HEK293 (cell line): ENCODE measurements around the gene DPEP1.
"Not testable (repeated sequence)": the region's sequence is repeated elsewhere in the genome, so short reads cannot be mapped to it uniquely, and the experiment has no call there.

ENCODE experiments used
- HOXA7 ChIP-seq: sonication (generic); formaldehyde crosslinking; IDR thresholded peaks from 2 replicates; pipeline ENCODE4 v1.8.1; 2022; ENCODE audit warnings: missing genetic modification reagents, borderline replicate concordance
- KLF10 ChIP-seq: fragments of 450-650 bp; IDR thresholded peaks from 2 replicates; pipeline ENCODE4 v1.5.1; 2018; ENCODE audit warnings: missing biosample characterization, mild to moderate bottlenecking, missing genetic modification characterization
- PRDM1 ChIP-seq: fragments of 450-650 bp; formaldehyde crosslinking; IDR thresholded peaks from 2 replicates; pipeline ENCODE4; 2016; ENCODE audit warnings: missing biosample characterization, missing genetic modification characterization
- SCRT1 ChIP-seq: fragments of 450-650 bp; formaldehyde crosslinking; IDR thresholded peaks from 2 replicates; pipeline ENCODE4 v1.5.1; 2016; ENCODE audit warnings: missing biosample characterization, missing genetic modification characterization, borderline replicate concordance
- ZNF114 ChIP-seq: fragments of 450-650 bp; formaldehyde crosslinking; IDR thresholded peaks from 2 replicates; pipeline ENCODE4 v1.5.0; 2017; ENCODE audit warnings: missing biosample characterization, missing genetic modification characterization
- ZNF169 ChIP-seq: fragments of 450-650 bp; formaldehyde crosslinking; IDR thresholded peaks from 2 replicates; pipeline ENCODE4 v1.5.1; 2016; ENCODE audit warnings: missing biosample characterization, missing genetic modification characterization
- ZNF404 ChIP-seq: fragments of 450-650 bp; formaldehyde crosslinking; IDR thresholded peaks from 2 replicates; pipeline ENCODE4 v1.5.1; 2017; ENCODE audit warnings: missing biosample characterization, missing genetic modification characterization
- ZNF544 ChIP-seq: fragments of 450-650 bp; formaldehyde crosslinking; IDR thresholded peaks from 2 replicates; pipeline ENCODE4 v1.5.0; 2017; ENCODE audit warnings: missing biosample characterization, missing genetic modification characterization
- ZNF560 ChIP-seq: fragments of 450-650 bp; formaldehyde crosslinking; IDR thresholded peaks from 2 replicates; pipeline ENCODE4 v1.5.1; 2017; ENCODE audit warnings: missing biosample characterization, missing genetic modification characterization, borderline replicate concordance
- TF ChIP-seq, protein P1 (sequence below): fragments of 450-650 bp; formaldehyde crosslinking; IDR thresholded peaks from 2 replicates; pipeline ENCODE4 v1.5.1; 2016; ENCODE audit warnings: missing biosample characterization, missing genetic modification characterization
- TF ChIP-seq, protein P2 (sequence below): sonication (generic); formaldehyde crosslinking; IDR thresholded peaks from 2 replicates; pipeline ENCODE4 v1.8.1; 2022; ENCODE audit warnings: mild to moderate bottlenecking, moderate library complexity, missing genetic modification reagents
- TF ChIP-seq, protein P3 (sequence below): fragments of 450-650 bp; formaldehyde crosslinking; IDR thresholded peaks from 2 replicates; pipeline ENCODE4 v1.5.1; 2016; ENCODE audit warnings: missing biosample characterization, missing genetic modification characterization
- TF ChIP-seq, protein P4 (sequence below): fragments of 450-650 bp; formaldehyde crosslinking; IDR thresholded peaks from 2 replicates; pipeline ENCODE4 v1.5.1; 2016; ENCODE audit warnings: missing biosample characterization, missing genetic modification characterization
- TF ChIP-seq, protein P5 (sequence below): fragments of 450-650 bp; formaldehyde crosslinking; IDR thresholded peaks from 2 replicates; pipeline ENCODE4 v1.5.1; 2016; ENCODE audit warnings: missing biosample characterization, missing genetic modification characterization

DNA sequence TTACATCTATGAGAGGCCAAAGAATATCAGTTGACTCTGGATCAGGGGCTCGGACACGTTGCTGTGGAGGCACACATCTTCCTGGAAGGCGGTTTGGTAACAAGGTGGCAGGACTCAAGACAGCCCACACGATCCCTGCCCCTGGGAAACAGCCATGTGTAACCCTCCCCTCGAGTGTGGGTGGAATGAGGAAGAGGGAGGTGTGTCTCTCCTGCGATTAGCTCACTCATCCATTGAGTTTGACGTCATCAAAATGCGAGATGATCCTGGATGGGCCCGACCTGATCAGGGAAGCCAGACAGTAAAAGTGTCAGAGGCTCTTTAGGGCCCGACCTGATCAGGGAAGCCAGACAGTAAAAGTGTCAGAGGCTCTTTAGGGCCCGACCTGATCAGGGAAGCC is 50.8 kb downstream of the DPEP1 start:
- TF ChIP-seq, protein P1, sequence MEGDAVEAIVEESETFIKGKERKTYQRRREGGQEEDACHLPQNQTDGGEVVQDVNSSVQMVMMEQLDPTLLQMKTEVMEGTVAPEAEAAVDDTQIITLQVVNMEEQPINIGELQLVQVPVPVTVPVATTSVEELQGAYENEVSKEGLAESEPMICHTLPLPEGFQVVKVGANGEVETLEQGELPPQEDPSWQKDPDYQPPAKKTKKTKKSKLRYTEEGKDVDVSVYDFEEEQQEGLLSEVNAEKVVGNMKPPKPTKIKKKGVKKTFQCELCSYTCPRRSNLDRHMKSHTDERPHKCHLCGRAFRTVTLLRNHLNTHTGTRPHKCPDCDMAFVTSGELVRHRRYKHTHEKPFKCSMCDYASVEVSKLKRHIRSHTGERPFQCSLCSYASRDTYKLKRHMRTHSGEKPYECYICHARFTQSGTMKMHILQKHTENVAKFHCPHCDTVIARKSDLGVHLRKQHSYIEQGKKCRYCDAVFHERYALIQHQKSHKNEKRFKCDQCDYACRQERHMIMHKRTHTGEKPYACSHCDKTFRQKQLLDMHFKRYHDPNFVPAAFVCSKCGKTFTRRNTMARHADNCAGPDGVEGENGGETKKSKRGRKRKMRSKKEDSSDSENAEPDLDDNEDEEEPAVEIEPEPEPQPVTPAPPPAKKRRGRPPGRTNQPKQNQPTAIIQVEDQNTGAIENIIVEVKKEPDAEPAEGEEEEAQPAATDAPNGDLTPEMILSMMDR (tag by site-specific recombination) = not testable (repeated sequence)
- TF ChIP-seq, protein P2, sequence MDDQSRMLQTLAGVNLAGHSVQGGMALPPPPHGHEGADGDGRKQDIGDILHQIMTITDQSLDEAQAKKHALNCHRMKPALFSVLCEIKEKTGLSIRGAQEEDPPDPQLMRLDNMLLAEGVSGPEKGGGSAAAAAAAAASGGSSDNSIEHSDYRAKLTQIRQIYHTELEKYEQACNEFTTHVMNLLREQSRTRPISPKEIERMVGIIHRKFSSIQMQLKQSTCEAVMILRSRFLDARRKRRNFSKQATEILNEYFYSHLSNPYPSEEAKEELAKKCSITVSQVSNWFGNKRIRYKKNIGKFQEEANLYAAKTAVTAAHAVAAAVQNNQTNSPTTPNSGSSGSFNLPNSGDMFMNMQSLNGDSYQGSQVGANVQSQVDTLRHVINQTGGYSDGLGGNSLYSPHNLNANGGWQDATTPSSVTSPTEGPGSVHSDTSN (CRISPR knock-in tag) = not testable (repeated sequence)
- TF ChIP-seq, protein P3, sequence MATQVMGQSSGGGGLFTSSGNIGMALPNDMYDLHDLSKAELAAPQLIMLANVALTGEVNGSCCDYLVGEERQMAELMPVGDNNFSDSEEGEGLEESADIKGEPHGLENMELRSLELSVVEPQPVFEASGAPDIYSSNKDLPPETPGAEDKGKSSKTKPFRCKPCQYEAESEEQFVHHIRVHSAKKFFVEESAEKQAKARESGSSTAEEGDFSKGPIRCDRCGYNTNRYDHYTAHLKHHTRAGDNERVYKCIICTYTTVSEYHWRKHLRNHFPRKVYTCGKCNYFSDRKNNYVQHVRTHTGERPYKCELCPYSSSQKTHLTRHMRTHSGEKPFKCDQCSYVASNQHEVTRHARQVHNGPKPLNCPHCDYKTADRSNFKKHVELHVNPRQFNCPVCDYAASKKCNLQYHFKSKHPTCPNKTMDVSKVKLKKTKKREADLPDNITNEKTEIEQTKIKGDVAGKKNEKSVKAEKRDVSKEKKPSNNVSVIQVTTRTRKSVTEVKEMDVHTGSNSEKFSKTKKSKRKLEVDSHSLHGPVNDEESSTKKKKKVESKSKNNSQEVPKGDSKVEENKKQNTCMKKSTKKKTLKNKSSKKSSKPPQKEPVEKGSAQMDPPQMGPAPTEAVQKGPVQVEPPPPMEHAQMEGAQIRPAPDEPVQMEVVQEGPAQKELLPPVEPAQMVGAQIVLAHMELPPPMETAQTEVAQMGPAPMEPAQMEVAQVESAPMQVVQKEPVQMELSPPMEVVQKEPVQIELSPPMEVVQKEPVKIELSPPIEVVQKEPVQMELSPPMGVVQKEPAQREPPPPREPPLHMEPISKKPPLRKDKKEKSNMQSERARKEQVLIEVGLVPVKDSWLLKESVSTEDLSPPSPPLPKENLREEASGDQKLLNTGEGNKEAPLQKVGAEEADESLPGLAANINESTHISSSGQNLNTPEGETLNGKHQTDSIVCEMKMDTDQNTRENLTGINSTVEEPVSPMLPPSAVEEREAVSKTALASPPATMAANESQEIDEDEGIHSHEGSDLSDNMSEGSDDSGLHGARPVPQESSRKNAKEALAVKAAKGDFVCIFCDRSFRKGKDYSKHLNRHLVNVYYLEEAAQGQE (tag by site-specific recombination) = not testable (repeated sequence)
- not testable (repeated sequence) for TF ChIP-seq ZNF404 (tag by site-specific recombination); ZNF544 (tag by site-specific recombination); HOXA7; SCRT1 (tag by site-specific recombination); ZNF560 (tag by site-specific recombination); PRDM1 (tag by site-specific recombination); ZNF114 (tag by site-specific recombination); KLF10 (tag by site-specific recombination); ZNF169 (tag by site-specific recombination)
- TF ChIP-seq, protein P4, sequence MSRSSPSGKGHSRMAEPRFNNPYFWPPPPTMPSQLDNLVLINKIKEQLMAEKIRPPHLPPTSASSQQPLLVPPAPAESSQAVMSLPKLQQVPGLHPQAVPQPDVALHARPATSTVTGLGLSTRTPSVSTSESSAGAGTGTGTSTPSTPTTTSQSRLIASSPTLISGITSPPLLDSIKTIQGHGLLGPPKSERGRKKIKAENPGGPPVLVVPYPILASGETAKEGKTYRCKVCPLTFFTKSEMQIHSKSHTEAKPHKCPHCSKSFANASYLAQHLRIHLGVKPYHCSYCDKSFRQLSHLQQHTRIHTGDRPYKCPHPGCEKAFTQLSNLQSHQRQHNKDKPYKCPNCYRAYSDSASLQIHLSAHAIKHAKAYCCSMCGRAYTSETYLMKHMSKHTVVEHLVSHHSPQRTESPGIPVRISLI (tag by site-specific recombination) = not testable (repeated sequence)
- TF ChIP-seq, protein P5, sequence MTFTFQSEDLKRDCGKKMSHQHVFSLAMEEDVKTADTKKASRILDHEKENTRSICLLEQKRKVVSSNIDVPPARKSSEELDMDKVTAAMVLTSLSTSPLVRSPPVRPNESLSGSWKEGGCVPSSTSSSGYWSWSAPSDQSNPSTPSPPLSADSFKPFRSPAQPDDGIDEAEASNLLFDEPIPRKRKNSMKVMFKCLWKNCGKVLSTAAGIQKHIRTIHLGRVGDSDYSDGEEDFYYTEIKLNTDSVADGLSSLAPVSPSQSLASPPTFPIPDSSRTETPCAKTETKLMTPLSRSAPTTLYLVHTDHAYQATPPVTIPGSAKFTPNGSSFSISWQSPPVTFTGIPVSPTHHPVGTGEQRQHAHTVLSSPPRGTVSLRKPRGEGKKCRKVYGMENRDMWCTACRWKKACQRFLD = not testable (repeated sequence)
